ENCODE data around the gene SMCO2.

DNA sequence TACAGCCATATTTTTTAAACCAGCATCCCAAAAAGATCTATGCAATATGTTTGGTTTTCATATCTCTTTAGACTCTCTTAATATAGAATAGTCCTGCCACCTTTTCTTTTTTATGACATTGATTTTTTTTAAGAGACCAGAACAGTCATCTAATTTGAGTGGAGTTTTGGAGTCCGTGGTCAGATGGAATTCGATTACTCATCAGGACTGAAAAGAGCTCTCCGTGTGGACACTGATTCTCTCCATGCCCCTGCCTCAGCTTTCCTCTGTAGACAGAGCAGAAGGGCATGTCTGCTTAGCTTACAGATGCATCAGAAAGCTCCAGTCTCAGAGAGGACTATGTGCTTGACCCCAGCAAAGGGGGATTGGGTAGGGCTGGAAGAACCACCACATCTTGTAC, 27.8 kb downstream of the SMCO2 start:
- no peak for TF ChIP-seq RAD21 (CRISPR knock-in tag; IDR thresholded peaks at IDR 0.05)
- no peak for TF ChIP-seq GLI4 (CRISPR knock-in tag; IDR thresholded peaks at IDR 0.05; ENCODE audit: borderline replicate concordance)
- TF ChIP-seq, protein P1, sequence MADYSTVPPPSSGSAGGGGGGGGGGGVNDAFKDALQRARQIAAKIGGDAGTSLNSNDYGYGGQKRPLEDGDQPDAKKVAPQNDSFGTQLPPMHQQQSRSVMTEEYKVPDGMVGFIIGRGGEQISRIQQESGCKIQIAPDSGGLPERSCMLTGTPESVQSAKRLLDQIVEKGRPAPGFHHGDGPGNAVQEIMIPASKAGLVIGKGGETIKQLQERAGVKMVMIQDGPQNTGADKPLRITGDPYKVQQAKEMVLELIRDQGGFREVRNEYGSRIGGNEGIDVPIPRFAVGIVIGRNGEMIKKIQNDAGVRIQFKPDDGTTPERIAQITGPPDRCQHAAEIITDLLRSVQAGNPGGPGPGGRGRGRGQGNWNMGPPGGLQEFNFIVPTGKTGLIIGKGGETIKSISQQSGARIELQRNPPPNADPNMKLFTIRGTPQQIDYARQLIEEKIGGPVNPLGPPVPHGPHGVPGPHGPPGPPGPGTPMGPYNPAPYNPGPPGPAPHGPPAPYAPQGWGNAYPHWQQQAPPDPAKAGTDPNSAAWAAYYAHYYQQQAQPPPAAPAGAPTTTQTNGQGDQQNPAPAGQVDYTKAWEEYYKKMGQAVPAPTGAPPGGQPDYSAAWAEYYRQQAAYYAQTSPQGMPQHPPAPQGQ (CRISPR knock-in tag; IDR thresholded peaks at IDR 0.05; ENCODE audit: borderline replicate concordance), result no peak
- TF ChIP-seq, protein P2, sequence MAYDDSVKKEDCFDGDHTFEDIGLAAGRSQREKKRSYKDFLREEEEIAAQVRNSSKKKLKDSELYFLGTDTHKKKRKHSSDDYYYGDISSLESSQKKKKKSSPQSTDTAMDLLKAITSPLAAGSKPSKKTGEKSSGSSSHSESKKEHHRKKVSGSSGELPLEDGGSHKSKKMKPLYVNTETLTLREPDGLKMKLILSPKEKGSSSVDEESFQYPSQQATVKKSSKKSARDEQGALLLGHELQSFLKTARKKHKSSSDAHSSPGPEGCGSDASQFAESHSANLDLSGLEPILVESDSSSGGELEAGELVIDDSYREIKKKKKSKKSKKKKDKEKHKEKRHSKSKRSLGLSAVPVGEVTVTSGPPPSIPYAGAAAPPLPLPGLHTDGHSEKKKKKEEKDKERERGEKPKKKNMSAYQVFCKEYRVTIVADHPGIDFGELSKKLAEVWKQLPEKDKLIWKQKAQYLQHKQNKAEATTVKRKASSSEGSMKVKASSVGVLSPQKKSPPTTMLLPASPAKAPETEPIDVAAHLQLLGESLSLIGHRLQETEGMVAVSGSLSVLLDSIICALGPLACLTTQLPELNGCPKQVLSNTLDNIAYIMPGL (CRISPR knock-in tag; IDR thresholded peaks at IDR 0.05; ENCODE audit: borderline replicate concordance in 1 of 2, low read depth in 1 of 2), result no peak
- TF ChIP-seq USF2 (IDR thresholded peaks at IDR 0.05; ENCODE audit: low read depth, low read length), result no peak
- no peak for TF ChIP-seq USF2 (CRISPR knock-in tag; IDR thresholded peaks at IDR 0.05; ENCODE audit: borderline replicate concordance)
- TF ChIP-seq CTCF (CRISPR knock-in tag; IDR thresholded peaks at IDR 0.05), result no peak
- TF ChIP-seq ZNF263 (CRISPR knock-in tag; IDR thresholded peaks at IDR 0.05), result no peak

All from HepG2 (cell line).